ENCODE results near the gene GOLGA1.
A peak's percentile ranks its signal among the peaks of the same experiment; 100 is the strongest.
"Not testable (repeated sequence)": the region's sequence is repeated elsewhere in the genome, so short reads cannot be mapped to it uniquely, and the experiment has no call there.

Gene GOLGA1

GRCh38 chr9:124940894-124941678, at the start of gene GOLGA1:
TSS of gene GOLGA1 (minus strand) at chr9:124941083. CDS start at chr9:124938711, 2,372 bp downstream.
- peak; percentile 90 for DNase-seq

- no peak for DNase-seq
Observed at GRCh38 chr9:124983698-124984097, 42.8 kb upstream of the GOLGA1 start.

- no peak for DNase-seq
Observed at GRCh38 chr9:124980431-124980830, 39.5 kb upstream of the GOLGA1 start.

- DNase-seq: no peak
Observed at GRCh38 chr9:124975131-124975530, 34.2 kb upstream of the GOLGA1 start.

- DNase-seq: no peak
Observed at GRCh38 chr9:124973807-124974206, 32.9 kb upstream of the GOLGA1 start.

GRCh38 chr9:124972241-124972770, 31.4 kb upstream of the GOLGA1 start:
- no peak for DNase-seq

- DNase-seq: no peak
Observed at GRCh38 chr9:124969401-124969800, 28.5 kb upstream of the GOLGA1 start.

GRCh38 chr9:124968238-124968637, 27.4 kb upstream of the GOLGA1 start:
- DNase-seq: no peak

GRCh38 chr9:124965775-124966568, 25.1 kb upstream of the GOLGA1 start:
- peak; percentile 7 for DNase-seq

- no peak for DNase-seq
Observed at GRCh38 chr9:124964604-124965003, 23.7 kb upstream of the GOLGA1 start.

- DNase-seq: no peak
Observed at GRCh38 chr9:124964056-124964455, 23.2 kb upstream of the GOLGA1 start.

- DNase-seq: no peak
Observed at GRCh38 chr9:124960409-124960752, 19.5 kb upstream of the GOLGA1 start.

GRCh38 chr9:124959671-124960408, 19.0 kb upstream of the GOLGA1 start:
- not testable (repeated sequence) for DNase-seq

GRCh38 chr9:124954255-124954654, 13.4 kb upstream of the GOLGA1 start:
- no peak for DNase-seq

GRCh38 chr9:124950050-124950718, 9.3 kb upstream of the GOLGA1 start:
- no peak for DNase-seq

GRCh38 chr9:124949387-124949786, 8.5 kb upstream of the GOLGA1 start:
- DNase-seq: no peak

- DNase-seq: no peak
Observed at GRCh38 chr9:124947727-124948391, 7.0 kb upstream of the GOLGA1 start.

- DNase-seq: no peak
Observed at GRCh38 chr9:124946167-124946566, 5.3 kb upstream of the GOLGA1 start.

- DNase-seq: peak; percentile 4
Observed at GRCh38 chr9:124941679-124942561, 1.0 kb upstream of the GOLGA1 start.

GRCh38 chr9:124940521-124940893, 376 bp downstream of the GOLGA1 start:
- no peak for DNase-seq

- DNase-seq: no peak
Observed at GRCh38 chr9:124939944-124940343, 939 bp downstream of the GOLGA1 start.

Data from DMS153 (cell line).